Measurements from ENCODE around the gene RGP1.

Gene RGP1

DNA sequence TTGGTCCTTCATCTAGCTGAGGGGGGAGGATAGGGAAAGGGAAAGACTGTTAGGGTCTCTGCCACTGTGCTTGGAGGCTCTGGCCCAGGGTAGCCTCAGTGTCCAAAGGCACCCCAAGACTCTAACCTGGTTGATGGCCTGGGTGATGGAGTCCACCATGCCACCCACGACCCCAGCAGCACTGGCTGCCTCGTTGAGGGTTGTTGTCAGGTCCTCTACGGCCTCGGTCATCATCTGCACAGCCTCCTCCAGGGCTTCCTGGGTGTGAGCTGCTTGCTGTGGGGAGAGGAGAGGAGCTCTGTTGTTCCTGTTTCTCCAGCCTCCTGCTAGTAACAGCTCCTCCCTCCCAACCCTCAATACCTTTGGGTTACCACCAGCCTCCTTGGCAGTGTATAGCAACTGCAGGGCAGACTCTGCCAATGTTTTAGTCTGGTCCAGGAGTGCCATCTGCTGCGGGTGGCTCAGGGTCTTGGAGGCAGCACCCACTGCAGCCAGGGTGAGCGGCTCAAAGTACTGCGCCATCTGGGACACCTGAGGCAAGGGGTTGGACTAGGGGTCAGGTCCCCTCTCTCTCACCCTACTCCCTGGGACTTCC is 43.2 kb upstream of the RGP1 start:
- no peak overlapping the region for H3K4me3 ChIP-seq (ENCODE audit: low read length, poor library complexity, severe bottlenecking)
- H3K4me1 ChIP-seq (ENCODE audit: insufficient read depth, low read length, poor library complexity, severe bottlenecking), result no peaks in the 10 kb centered on the region
- H3K79me2 ChIP-seq (ENCODE audit: insufficient read depth, low read length), result no peaks in the 10 kb centered on the region
- TF ChIP-seq, protein P1, sequence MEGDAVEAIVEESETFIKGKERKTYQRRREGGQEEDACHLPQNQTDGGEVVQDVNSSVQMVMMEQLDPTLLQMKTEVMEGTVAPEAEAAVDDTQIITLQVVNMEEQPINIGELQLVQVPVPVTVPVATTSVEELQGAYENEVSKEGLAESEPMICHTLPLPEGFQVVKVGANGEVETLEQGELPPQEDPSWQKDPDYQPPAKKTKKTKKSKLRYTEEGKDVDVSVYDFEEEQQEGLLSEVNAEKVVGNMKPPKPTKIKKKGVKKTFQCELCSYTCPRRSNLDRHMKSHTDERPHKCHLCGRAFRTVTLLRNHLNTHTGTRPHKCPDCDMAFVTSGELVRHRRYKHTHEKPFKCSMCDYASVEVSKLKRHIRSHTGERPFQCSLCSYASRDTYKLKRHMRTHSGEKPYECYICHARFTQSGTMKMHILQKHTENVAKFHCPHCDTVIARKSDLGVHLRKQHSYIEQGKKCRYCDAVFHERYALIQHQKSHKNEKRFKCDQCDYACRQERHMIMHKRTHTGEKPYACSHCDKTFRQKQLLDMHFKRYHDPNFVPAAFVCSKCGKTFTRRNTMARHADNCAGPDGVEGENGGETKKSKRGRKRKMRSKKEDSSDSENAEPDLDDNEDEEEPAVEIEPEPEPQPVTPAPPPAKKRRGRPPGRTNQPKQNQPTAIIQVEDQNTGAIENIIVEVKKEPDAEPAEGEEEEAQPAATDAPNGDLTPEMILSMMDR (conservative IDR thresholded peaks at IDR 0.05; ENCODE audit: low read length), result no peak
- no peak for TF ChIP-seq EZH2phosphoT487 (IDR thresholded peaks at IDR 0.05; ENCODE audit: borderline replicate concordance)
- peaks cover 5% of the 10 kb centered on the region for H4K20me1 ChIP-seq (ENCODE audit: insufficient read depth, low read length, poor library complexity, severe bottlenecking)
- H3K4me2 ChIP-seq (ENCODE audit: low read depth, low read length, poor library complexity, severe bottlenecking), result no peak overlapping the region
- H3K9me2 ChIP-seq (replicated peaks; ENCODE audit: low read depth, low read length), result no peaks in the 10 kb centered on the region
- H3K9me3 ChIP-seq (ENCODE audit: insufficient read depth, low read depth, low read length), result no peaks in the 10 kb centered on the region
- H3K27me3 ChIP-seq (ENCODE audit: insufficient read depth, low read length, poor library complexity, severe bottlenecking), result no peaks in the 10 kb centered on the region
- no peaks in the 10 kb centered on the region for H3F3A ChIP-seq (ENCODE audit: low read depth)
- H3K36me3 ChIP-seq (ENCODE audit: insufficient read depth, low read length), result peaks cover 93% of the 10 kb centered on the region
- H3K9ac ChIP-seq (ENCODE audit: low read depth, low read length, poor library complexity, severe bottlenecking), result no peak overlapping the region
- H2AFZ ChIP-seq (ENCODE audit: low read length), result no peak overlapping the region

DNA sequence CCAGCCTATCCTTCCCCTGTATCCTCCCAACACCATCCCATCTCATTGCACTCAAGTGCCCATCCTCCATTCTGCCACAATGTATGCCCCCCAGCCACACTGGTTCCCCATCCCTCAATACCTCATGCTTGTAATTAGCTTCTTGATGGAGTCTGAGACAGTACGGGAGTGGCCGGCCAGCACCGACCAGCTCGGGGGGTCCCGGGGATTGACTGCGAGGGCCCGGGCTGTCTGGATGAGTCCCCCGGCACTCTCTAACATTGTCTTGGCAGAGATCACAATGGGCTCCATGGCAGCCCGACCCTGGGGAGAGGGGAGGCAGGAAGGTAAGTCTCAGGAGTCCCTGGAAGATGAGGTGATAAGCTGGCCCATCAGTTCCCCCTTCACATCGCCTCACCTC is 42.1 kb upstream of the RGP1 start:
- Histone ChIP-seq H3K4me2 (ENCODE audit: low read depth, low read length, poor library complexity, severe bottlenecking) (no peak overlapping the region), H3K79me2 (ENCODE audit: insufficient read depth, low read length) (no peaks in the 10 kb centered on the region), H3K4me1 (ENCODE audit: insufficient read depth, low read length, poor library complexity, severe bottlenecking) (no peaks in the 10 kb centered on the region), H4K20me1 (ENCODE audit: insufficient read depth, low read length, poor library complexity, severe bottlenecking) (peaks cover 5% of the 10 kb centered on the region), H3K9me2 (replicated peaks; ENCODE audit: low read depth, low read length) (no peaks in the 10 kb centered on the region), H3K36me3 (ENCODE audit: insufficient read depth, low read length) (peaks cover 93% of the 10 kb centered on the region), H3K4me3 (ENCODE audit: low read length, poor library complexity, severe bottlenecking) (no peak overlapping the region), H2AFZ (ENCODE audit: low read length) (no peak overlapping the region), H3K9me3 (ENCODE audit: insufficient read depth, low read depth, low read length) (no peaks in the 10 kb centered on the region), H3K9ac (ENCODE audit: low read depth, low read length, poor library complexity, severe bottlenecking) (no peak overlapping the region), H3K27me3 (ENCODE audit: insufficient read depth, low read length, poor library complexity, severe bottlenecking) (no peaks in the 10 kb centered on the region), H3F3A (ENCODE audit: low read depth) (no peaks in the 10 kb centered on the region)
- TF ChIP-seq, protein P1 (conservative IDR thresholded peaks at IDR 0.05; ENCODE audit: low read length), result no peak
- TF ChIP-seq EZH2phosphoT487 (IDR thresholded peaks at IDR 0.05; ENCODE audit: borderline replicate concordance), result no peak

DNA sequence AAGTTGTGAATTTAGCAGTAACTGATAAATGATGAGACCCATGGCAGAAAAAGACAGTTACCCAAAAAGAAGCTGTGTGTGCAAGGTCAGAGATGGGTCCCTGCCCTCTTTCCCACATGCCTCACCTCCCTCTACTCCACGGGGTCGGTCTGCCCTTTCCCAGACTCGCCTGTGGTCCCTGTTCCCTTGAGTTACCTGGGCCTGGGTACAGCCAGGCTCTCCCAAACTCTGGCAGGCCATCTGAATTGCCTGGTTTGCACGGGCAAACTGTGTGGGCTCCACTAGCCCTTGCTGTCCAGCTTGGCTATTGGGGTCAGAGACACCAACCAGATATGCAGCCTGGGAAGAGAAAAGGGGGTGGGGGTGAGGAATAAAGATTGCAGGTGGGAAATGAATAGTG is 40.9 kb upstream of the RGP1 start:
- Histone ChIP-seq H3K27me3 (ENCODE audit: insufficient read depth, low read length, poor library complexity, severe bottlenecking) (no peaks in the 10 kb centered on the region), H3K4me2 (ENCODE audit: low read depth, low read length, poor library complexity, severe bottlenecking) (no peak overlapping the region), H4K20me1 (ENCODE audit: insufficient read depth, low read length, poor library complexity, severe bottlenecking) (peaks cover 5% of the 10 kb centered on the region), H3K9me3 (ENCODE audit: insufficient read depth, low read depth, low read length) (no peaks in the 10 kb centered on the region), H3K4me3 (ENCODE audit: low read length, poor library complexity, severe bottlenecking) (no peak overlapping the region), H3K9me2 (replicated peaks; ENCODE audit: low read depth, low read length) (no peaks in the 10 kb centered on the region), H2AFZ (ENCODE audit: low read length) (no peak overlapping the region), H3K79me2 (ENCODE audit: insufficient read depth, low read length) (no peaks in the 10 kb centered on the region), H3K9ac (ENCODE audit: low read depth, low read length, poor library complexity, severe bottlenecking) (no peak overlapping the region), H3K36me3 (ENCODE audit: insufficient read depth, low read length) (peaks cover 92% of the 10 kb centered on the region), H3K4me1 (ENCODE audit: insufficient read depth, low read length, poor library complexity, severe bottlenecking) (no peaks in the 10 kb centered on the region), H3F3A (ENCODE audit: low read depth) (no peaks in the 10 kb centered on the region)
- TF ChIP-seq, protein P1 (conservative IDR thresholded peaks at IDR 0.05; ENCODE audit: low read length), result no peak
